ENCODE results near the gene FXYD3.

Gene FXYD3

DNA sequence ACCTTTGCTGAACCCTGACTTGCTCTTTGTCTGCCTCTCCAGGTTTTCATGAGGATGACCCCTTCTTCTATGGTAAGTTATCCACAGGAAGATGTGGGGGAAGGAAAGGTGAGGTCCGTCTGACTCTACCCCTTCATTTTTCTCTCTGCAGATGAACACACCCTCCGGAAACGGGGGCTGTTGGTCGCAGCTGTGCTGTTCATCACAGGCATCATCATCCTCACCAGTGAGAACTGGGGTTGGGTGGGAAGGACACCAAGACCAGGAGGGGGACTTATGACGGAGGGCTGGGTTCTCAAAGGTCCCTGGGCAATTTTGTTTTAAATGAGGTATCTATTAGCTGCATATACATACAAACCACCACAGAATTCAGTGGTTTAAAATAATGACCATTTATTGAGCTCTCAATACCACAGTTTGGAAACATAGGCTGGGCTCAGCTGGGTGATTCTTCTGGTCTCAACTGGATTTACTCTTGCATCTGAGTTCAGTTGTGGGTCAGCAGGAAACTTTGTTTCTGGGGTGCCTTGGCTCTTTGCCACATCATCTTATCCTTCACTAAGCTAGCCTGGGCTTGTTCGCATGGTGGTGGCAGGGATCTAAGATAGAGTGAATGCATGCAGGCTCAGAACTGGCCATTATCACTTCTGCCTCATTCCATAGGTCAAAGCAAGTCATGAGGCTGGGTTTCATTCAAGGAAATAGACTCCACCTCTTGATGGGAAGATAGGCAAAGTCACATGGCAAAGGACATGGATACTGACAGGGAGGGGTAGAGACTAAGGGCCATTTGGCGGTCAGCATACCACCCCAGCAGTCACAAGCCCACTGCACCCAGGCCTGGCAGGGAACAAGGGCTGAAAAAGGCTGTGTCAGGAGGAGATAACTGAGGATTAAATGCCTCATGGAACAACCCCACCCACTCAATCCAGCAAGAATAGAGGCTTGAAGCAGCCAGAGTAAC, 50.8 kb downstream of the FXYD3 start:
- no peak for DNase-seq

DNA sequence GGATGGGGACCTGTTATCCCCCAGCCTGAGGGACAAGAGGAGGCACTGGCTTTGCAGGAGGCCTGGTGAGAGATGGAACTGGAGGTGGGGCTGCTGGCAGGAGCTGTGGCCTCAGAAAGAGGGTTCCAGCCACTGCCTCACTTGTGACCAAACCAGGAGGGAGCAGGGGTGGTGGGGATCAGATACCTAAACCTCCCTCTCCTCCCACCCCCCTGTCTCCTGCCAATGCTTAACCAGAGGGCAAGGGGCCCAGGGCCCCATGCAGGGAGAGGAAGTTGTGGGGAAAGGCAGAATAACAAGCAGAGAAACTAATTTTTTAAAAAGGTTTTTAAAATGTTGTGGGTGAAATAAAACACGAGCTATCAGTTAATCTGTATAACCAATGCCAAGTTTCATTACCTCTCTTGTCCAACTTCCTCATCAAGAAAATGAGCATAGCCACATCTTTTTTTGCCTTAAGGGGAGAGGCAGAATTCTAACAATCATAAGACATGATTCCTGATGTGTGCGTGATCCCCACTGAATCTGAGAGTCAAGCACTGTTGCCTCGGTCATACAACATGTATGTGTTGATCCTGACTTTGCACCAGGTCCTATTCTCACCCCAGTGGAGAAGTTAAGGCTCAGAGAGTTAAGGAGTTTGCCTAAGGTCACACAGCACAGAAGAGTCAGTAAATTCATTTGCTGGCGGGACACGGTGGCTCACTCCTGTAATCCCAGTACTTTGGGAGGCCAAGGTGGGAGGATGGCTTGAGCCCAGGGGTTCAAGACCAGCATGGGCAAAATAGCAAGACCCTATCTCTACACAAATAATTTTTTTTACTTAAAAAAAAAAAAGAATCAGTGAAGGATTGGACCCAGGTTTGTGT, 51.9 kb downstream of the FXYD3 start:
- DNase-seq, result no peak

DNA sequence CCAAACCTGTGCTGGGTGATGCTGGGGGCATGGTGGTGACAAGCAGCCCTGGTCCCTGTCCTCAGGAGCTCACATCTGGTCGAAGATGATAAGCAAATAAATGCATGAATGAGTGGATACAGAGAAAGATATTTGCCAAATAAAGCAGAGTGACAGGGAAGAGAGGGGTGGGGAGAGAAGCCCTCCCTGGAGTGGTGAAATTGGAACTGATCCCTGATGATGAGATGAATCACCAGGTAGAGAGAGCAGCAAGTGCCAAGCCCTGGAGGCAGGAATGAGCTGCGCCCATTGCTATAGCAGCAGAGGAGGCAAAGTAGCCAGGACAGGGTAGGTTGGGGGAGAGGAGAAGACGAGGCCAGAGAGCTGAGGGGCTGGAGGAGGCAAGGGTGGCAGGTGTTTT, 52.6 kb downstream of the FXYD3 start:
- DNase-seq, result no peak

DNA sequence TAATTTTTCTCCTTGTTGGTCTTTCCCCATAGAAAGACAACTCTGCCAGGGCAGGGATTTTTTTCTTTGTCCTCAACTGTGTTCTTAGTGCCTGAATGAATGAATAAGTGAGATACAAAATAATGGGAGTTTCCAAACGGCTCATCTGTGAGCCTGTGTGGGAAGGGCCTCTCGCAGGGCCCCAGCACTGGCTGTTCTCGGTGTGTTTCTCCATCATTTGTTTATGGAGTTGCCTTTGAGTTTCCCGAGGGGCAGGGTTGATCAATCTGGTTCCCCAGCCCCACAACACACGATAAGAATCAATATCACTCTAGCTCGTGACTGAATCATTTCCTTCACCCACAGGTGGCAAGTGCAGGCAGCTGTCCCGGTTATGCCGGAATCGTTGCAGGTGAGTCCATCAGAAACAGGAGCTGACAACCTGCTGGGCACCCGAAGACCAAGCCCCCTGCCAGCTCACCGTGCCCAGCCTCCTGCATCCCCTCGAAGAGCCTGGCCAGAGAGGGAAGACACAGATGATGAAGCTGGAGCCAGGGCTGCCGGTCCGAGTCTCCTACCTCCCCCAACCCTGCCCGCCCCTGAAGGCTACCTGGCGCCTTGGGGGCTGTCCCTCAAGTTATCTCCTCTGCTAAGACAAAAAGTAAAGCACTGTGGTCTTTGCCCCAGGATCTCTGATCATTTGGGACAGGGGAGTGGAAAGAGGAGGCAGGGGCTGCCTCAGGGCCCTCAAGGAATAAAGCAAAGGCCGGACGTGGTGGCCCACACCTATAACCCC, 53.8 kb downstream of the FXYD3 start:
- no peak for DNase-seq

DNA sequence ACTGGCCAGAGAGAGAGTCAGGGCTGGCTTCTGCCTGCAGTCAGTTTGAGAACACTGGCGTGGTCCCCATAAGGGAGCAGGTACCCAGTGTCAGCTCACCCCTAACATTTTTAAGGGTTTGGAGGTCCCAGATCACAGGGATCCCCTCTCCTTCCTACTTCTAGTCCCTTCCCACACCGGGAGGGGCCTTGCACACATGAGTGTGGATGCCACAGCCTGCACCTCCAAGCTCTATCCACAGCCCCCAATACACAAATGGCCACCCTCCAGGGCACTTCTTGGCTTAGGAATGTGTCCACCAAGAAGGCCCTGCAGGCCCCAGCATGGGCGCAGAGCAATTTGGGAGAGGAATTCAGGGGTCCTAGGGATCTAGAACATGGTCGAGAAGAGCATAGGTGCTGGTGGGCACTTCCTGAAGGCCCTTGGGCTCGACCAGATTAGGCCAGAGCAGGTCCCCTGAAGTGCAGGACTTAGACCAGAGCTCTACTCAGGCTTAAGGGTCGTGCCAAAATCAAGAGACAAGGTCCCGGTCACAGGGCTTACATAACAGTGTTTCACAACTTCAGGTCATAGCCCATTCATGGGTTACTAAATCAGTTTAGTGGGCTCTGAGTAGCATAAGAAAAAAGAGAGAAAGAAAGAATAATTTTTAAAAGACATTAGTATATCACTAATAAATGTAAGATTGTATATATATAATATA, 54.9 kb downstream of the FXYD3 start:
- DNase-seq, result no peak

DNA sequence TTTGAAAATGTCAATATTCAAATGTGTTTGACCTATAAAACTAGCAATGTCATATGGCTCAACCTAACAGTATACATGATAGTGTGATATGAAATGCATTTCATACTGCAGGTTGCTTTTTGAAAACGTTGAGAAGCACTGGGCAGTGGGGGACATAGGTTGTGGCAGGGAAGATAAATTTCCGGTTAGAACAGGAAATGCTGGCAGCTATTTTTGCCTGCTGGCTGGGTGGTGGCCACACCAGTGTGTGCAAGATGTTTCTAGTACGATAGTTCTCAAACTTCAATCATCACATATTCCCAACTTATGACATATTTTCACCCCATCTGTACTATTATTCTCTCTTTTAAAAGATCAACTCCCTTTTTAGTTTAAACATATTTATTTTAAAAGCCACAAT, 56.1 kb downstream of the FXYD3 start:
- DNase-seq, result no peak
